HL-60/S4 treated with retinoic acid at 250 ng/mL for 4 days and 3 days (cell line): ENCODE measurements around the gene CPSF6.
"Not testable (repeated sequence)": the region's sequence is repeated elsewhere in the genome, so short reads cannot be mapped to it uniquely, and the experiment has no call there.

ENCODE experiments used
- in situ Hi-C: fragments of 300-500 bp; cut with MboI; formaldehyde crosslinking; loops from 2 replicates; pipeline ENCODE4 v1.7.0; 2022; ENCODE audit warnings: low sequenced_read_pairs

Gene CPSF6

DNA sequence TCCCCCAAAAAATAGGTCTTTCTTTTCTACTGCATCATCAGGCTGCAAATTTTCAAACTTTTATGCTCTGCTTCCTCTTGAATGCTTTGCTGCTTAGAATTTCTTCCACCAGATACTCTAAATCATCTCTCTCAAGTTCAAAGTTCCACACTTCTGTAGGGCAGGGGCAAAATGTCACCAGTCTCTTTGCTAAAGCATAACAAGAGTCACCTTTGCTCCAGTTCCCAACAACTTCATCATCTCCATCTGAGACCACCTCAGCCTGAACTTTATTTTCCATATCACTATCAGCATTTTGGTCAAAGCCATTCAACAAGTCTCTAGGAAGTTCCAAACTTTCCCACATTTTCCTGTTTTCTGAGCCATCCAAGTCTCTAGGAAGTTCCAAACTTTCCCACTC lies 77.4 kb downstream of the CPSF6 start:
- in situ Hi-C loops: not testable (repeated sequence)

- in situ Hi-C loops: not testable (repeated sequence)
These were observed 77.9 kb downstream of the CPSF6 start for GRCh38 chr12:69317233-69317632.

DNA sequence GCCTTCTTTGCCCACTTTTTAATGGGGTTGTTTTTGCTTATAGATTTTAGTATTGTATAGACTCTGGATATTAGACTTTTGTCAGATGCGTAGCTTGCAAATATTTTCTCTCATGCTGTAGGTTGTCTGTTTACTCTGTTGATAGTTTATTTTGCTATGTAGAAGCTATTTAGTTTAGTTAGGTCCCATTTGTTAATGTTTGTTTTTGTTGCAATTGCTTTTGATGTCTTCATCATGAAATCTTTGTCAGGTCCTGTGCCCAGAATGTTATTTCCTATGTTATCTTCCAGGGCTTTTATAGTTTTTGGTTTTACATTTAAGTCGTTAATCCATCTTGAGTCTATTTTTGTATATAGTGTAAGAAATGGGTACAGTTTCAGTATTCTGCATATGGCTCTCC lies 78.9 kb downstream of the CPSF6 start:
- in situ Hi-C loops: no loop called here

DNA sequence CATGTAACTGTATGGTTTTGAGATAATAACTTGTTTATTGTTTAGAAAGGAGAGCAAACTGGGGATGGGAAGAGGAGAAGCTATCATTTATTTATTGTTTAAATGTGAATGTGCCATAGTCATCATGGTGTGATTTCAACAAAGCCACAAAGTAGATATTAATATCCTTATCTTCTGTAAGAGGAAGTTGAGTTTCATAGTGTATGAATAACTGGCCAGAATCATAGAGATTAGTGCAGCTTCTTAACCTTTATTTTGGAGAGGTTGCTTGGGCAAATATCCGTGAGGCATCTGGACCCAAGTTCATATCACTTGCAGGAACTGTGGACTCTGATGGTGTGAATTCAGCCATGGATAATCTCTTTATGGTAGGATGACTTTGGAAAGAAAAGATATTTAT lies 82.0 kb downstream of the CPSF6 start:
- in situ Hi-C loops: no loop called here
